ENCODE measurements around the gene CBX7.

DNA sequence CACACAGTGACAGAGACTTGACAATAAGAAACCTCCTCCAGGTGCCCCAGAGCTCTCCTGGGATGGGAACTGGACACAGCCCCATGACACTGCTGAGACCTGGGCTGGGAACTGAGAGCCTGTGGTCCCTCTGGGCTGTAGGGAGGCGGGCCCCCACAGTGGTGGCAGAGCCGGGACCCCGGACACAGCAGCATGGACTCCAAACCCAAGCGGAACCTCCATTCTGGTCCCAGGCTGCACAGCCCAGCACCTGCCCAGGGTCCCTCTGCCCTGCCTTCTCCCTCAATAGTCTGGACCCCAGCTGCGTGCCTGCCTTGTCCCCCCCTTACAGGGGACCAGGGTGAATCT, 63.8 kb downstream of the CBX7 start:
- TF ChIP-seq, protein P1, sequence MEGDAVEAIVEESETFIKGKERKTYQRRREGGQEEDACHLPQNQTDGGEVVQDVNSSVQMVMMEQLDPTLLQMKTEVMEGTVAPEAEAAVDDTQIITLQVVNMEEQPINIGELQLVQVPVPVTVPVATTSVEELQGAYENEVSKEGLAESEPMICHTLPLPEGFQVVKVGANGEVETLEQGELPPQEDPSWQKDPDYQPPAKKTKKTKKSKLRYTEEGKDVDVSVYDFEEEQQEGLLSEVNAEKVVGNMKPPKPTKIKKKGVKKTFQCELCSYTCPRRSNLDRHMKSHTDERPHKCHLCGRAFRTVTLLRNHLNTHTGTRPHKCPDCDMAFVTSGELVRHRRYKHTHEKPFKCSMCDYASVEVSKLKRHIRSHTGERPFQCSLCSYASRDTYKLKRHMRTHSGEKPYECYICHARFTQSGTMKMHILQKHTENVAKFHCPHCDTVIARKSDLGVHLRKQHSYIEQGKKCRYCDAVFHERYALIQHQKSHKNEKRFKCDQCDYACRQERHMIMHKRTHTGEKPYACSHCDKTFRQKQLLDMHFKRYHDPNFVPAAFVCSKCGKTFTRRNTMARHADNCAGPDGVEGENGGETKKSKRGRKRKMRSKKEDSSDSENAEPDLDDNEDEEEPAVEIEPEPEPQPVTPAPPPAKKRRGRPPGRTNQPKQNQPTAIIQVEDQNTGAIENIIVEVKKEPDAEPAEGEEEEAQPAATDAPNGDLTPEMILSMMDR (IDR thresholded peaks at IDR 0.05; ENCODE audit: low read depth, low read length) = no peak
- TF ChIP-seq EZH2phosphoT487 (IDR thresholded peaks at IDR 0.05; ENCODE audit: low read depth) = no peak

Data from OCI-LY3 (cell line).